CD4-positive, CD25-positive, alpha-beta regulatory T cell (primary cell): ENCODE measurements around the gene C10orf71. TPM values are rescaled to one million over a fixed set of nuclear protein-coding genes. Genes with fewer than 3 reads are reported as not detected.

Experiments
- ATAC-seq, 2 donors: fragments of 150-1000 bp; cut with Tn5 transposase; one replicate each; pipeline ENCODE4 v1.10.0; 2021; ENCODE audit warnings: low read depth in 2 of 2, moderate number of reproducible peaks in 2 of 2, moderate library complexity in 1 of 2
- DNase-seq, 3 donors: peaks; one replicate each; pipeline versions ENCODE4 v3.0.0 to v3.0.0-alpha.2; 2012 to 2022; ENCODE audit warnings: mixed read lengths in 1 of 3
- H3K27ac ChIP-seq: one replicate; pipeline ENCODE4 v1.7.0; 2013; ENCODE audit warnings: mild to moderate bottlenecking, low read length; ENCODE audit not compliant: insufficient read depth, poor library complexity, severe bottlenecking
- H3K27me3 ChIP-seq: one replicate; pipeline ENCODE4 v1.7.0; 2013; ENCODE audit warnings: low read length; ENCODE audit not compliant: control insufficient read depth, insufficient read depth
- H3K36me3 ChIP-seq: one replicate; pipeline ENCODE4 v1.7.0; 2013; ENCODE audit warnings: mild to moderate bottlenecking, low read length, moderate library complexity; ENCODE audit not compliant: control insufficient read depth, insufficient read depth
- H3K4me1 ChIP-seq: 2 replicates; pipeline ENCODE4 v1.7.0; 2013; ENCODE audit warnings: mild to moderate bottlenecking, low read length; ENCODE audit not compliant: insufficient read depth, control insufficient read depth, poor library complexity, severe bottlenecking
- H3K4me3 ChIP-seq: one replicate; pipeline ENCODE4 v1.7.0; 2013; ENCODE audit warnings: low read depth, mild to moderate bottlenecking, low read length, moderate library complexity
- H3K9me3 ChIP-seq, 2 experiments: 1 replicate in 1 of 2; 2 replicates in 1 of 2; pipeline ENCODE4 v1.7.0; 2013; ENCODE audit warnings: low read length in 2 of 2, mild to moderate bottlenecking in 1 of 2, moderate library complexity in 1 of 2; ENCODE audit not compliant: control insufficient read depth in 2 of 2
- H3K27ac Mint-ChIP-seq, 3 donors: one replicate each; pipeline ENCODE4 v1.8.0; 2020 to 2022; ENCODE audit warnings: mild to moderate bottlenecking in 3 of 3, mixed read lengths in 3 of 3, moderate library complexity in 2 of 3
- H3K27me3 Mint-ChIP-seq: one replicate; pipeline ENCODE4 v1.8.0; 2022; ENCODE audit warnings: mild to moderate bottlenecking, mixed read lengths
- H3K36me3 Mint-ChIP-seq: one replicate; pipeline ENCODE4 v1.8.0; 2020; ENCODE audit warnings: mixed read lengths
- H3K4me1 Mint-ChIP-seq, 4 donors: one replicate each; pipeline ENCODE4 v1.8.0; 2020 to 2022; ENCODE audit warnings: mixed read lengths in 4 of 4, mild to moderate bottlenecking in 1 of 4
- H3K4me3 Mint-ChIP-seq, 4 donors: one replicate each; pipeline ENCODE4 v1.8.0; 2020 to 2022; ENCODE audit warnings: mild to moderate bottlenecking in 4 of 4, mixed read lengths in 4 of 4, moderate library complexity in 3 of 4
- H3K9me3 Mint-ChIP-seq, 7 donors: one replicate each; pipeline ENCODE4 v1.8.0; 2020 to 2022; ENCODE audit warnings: mixed read lengths in 7 of 7, mild to moderate bottlenecking in 3 of 7, moderate library complexity in 2 of 7
- polyA plus RNA-seq, 4 donors: library from polyadenylated mRNA; unstranded; fragments of 300-500 nt; fragmentation: Illumina TruSeq; gene quantifications; one replicate each; pipeline ENCODE4 v1.2.3, GENCODE V29; 2021
- total RNA-seq: library from RNA; stranded (reverse); gene quantifications from one replicate; pipeline ENCODE4 v1.2.3, GENCODE V29; 2022

The C10orf71 gene
- total and polyA plus RNA-seq, 5 donors from 2014 or later: not detected

GRCh38 chr10:49308881-49309280 lies 9.9 kb downstream of the C10orf71 start:
- Histone ChIP-seq H3K27me3 (no peaks in the 10 kb centered on the region), H3K27ac (no peak overlapping the region), H3K36me3 (no peaks in the 10 kb centered on the region), H3K4me1 (no peaks in the 10 kb centered on the region), H3K9me3 (no peaks in the 10 kb centered on the region), H3K4me3 (no peak overlapping the region)
- H3K9me3 Mint-ChIP-seq: peaks cover 0 to 2% (median 0%) of the 10 kb centered on the region in 7 donors
- H3K4me3 Mint-ChIP-seq: no peak overlapping the region
- DNase-seq (no peak), ATAC-seq (no peak)
- H3K27ac Mint-ChIP-seq: no peak overlapping the region
- H3K36me3 Mint-ChIP-seq: no peaks in the 10 kb centered on the region
- peaks cover 0 to 5% (median 2%) of the 10 kb centered on the region in 4 donors for H3K4me1 Mint-ChIP-seq
- peaks cover 4% of the 10 kb centered on the region for H3K27me3 Mint-ChIP-seq

- no peaks in the 10 kb centered on the region for H3K4me1 ChIP-seq
- no peaks in the 10 kb centered on the region for H3K9me3 ChIP-seq
- no peaks in the 10 kb centered on the region for H3K36me3 ChIP-seq
- H3K27ac Mint-ChIP-seq: no peak overlapping the region
- H3K4me3 ChIP-seq: no peak overlapping the region
- DNase-seq (peak in 1 of 3 donors; percentile 3), ATAC-seq (peak in 1 of 2 donors; percentile 35)
- peak overlapping the region in 1 of 4 donors; percentile 56 for H3K4me3 Mint-ChIP-seq
- H3K27ac ChIP-seq: no peak overlapping the region
- peaks cover 0 to 5% (median 2%) of the 10 kb centered on the region in 4 donors for H3K4me1 Mint-ChIP-seq
- no peaks in the 10 kb centered on the region for H3K27me3 ChIP-seq
- H3K36me3 Mint-ChIP-seq: no peaks in the 10 kb centered on the region
- H3K9me3 Mint-ChIP-seq: peaks cover 0 to 2% (median 0%) of the 10 kb centered on the region in 7 donors
- H3K27me3 Mint-ChIP-seq: peaks cover 4% of the 10 kb centered on the region
These were observed 10.9 kb downstream of the C10orf71 start for GRCh38 chr10:49309691-49310411.

- no peaks in the 10 kb centered on the region for H3K36me3 Mint-ChIP-seq
- no peak overlapping the region for H3K4me3 Mint-ChIP-seq
- H3K27me3 Mint-ChIP-seq: peaks cover 4% of the 10 kb centered on the region
- H3K4me1 Mint-ChIP-seq: peaks cover 0 to 5% (median 2%) of the 10 kb centered on the region in 4 donors
- no peaks in the 10 kb centered on the region for H3K4me1 ChIP-seq
- H3K4me3 ChIP-seq: no peak overlapping the region
- H3K36me3 ChIP-seq: no peaks in the 10 kb centered on the region
- no peaks in the 10 kb centered on the region for H3K27me3 ChIP-seq
- ATAC-seq (peak; percentile 15 to 40), DNase-seq (no peak)
- H3K9me3 ChIP-seq: no peaks in the 10 kb centered on the region
- H3K27ac ChIP-seq: no peak overlapping the region
- H3K27ac Mint-ChIP-seq: peak overlapping the region in 1 of 3 donors; percentile 70
- peaks cover 0 to 2% (median 0%) of the 10 kb centered on the region in 7 donors for H3K9me3 Mint-ChIP-seq
These were observed 11.5 kb downstream of the C10orf71 start for GRCh38 chr10:49310460-49310859.

GRCh38 chr10:49310901-49311554 lies 12.1 kb downstream of the C10orf71 start:
- no peaks in the 10 kb centered on the region for H3K36me3 ChIP-seq
- H3K27ac Mint-ChIP-seq: no peak overlapping the region
- peaks cover 4% of the 10 kb centered on the region for H3K27me3 Mint-ChIP-seq

GRCh38 chr10:49311555-49312236 lies 12.7 kb downstream of the C10orf71 start:
- Mint-ChIP-seq H3K27ac (no peak overlapping the region), H3K27me3 (peaks cover 4% of the 10 kb centered on the region), H3K4me1 (peaks cover 0 to 5% (median 2%) of the 10 kb centered on the region in 4 donors), H3K36me3 (no peaks in the 10 kb centered on the region), H3K9me3 (peaks cover 0 to 2% (median 0%) of the 10 kb centered on the region in 7 donors), H3K4me3 (no peak overlapping the region)
- no peak overlapping the region for H3K4me3 ChIP-seq
- H3K4me1 ChIP-seq: no peaks in the 10 kb centered on the region
- H3K27me3 ChIP-seq: no peaks in the 10 kb centered on the region
- no peak for ATAC-seq
- DNase-seq: no peak
- H3K9me3 ChIP-seq: no peaks in the 10 kb centered on the region
- no peaks in the 10 kb centered on the region for H3K36me3 ChIP-seq
- no peak overlapping the region for H3K27ac ChIP-seq

More at GRCh38 chr10:49310901-49311554, 12.1 kb downstream of the C10orf71 start:
- ATAC-seq (no peak), DNase-seq (no peak)
- H3K36me3 Mint-ChIP-seq: no peaks in the 10 kb centered on the region
- peaks cover 0 to 2% (median 0%) of the 10 kb centered on the region in 7 donors for H3K9me3 Mint-ChIP-seq
- H3K4me1 Mint-ChIP-seq: peaks cover 0 to 5% (median 2%) of the 10 kb centered on the region in 4 donors
- no peak overlapping the region for H3K4me3 Mint-ChIP-seq
- Histone ChIP-seq H3K27ac (no peak overlapping the region), H3K9me3 (no peaks in the 10 kb centered on the region), H3K27me3 (no peaks in the 10 kb centered on the region), H3K4me3 (no peak overlapping the region), H3K4me1 (no peaks in the 10 kb centered on the region)

GRCh38 chr10:49312246-49312869 lies 13.4 kb downstream of the C10orf71 start:
- no peak for DNase-seq
- Histone ChIP-seq H3K27me3 (no peaks in the 10 kb centered on the region), H3K4me3 (no peak overlapping the region), H3K9me3 (no peaks in the 10 kb centered on the region), H3K27ac (no peak overlapping the region), H3K36me3 (no peaks in the 10 kb centered on the region), H3K4me1 (no peaks in the 10 kb centered on the region)
- peaks cover 4% of the 10 kb centered on the region for H3K27me3 Mint-ChIP-seq
- peaks cover 0 to 2% (median 0%) of the 10 kb centered on the region in 7 donors for H3K9me3 Mint-ChIP-seq
- no peak overlapping the region for H3K27ac Mint-ChIP-seq
- H3K4me1 Mint-ChIP-seq: peaks cover 0 to 5% (median 2%) of the 10 kb centered on the region in 4 donors
- H3K4me3 Mint-ChIP-seq: no peak overlapping the region
- ATAC-seq: no peak
- H3K36me3 Mint-ChIP-seq: no peaks in the 10 kb centered on the region

- no peaks in the 10 kb centered on the region for H3K36me3 ChIP-seq
- Mint-ChIP-seq H3K36me3 (no peaks in the 10 kb centered on the region), H3K27me3 (peaks cover 4% of the 10 kb centered on the region), H3K27ac (no peak overlapping the region), H3K9me3 (peaks cover 0 to 2% (median 0%) of the 10 kb centered on the region in 7 donors), H3K4me3 (no peak overlapping the region), H3K4me1 (peaks cover 0 to 5% (median 2%) of the 10 kb centered on the region in 4 donors)
- no peak for ATAC-seq
- H3K27me3 ChIP-seq: no peaks in the 10 kb centered on the region
- no peak overlapping the region for H3K27ac ChIP-seq
- H3K4me1 ChIP-seq: no peaks in the 10 kb centered on the region
- no peak for DNase-seq
- no peaks in the 10 kb centered on the region for H3K9me3 ChIP-seq
- H3K4me3 ChIP-seq: no peak overlapping the region
These were observed 14.6 kb downstream of the C10orf71 start for GRCh38 chr10:49313501-49314070.
